H9 (cell line): Measurements from ENCODE around the gene ACSL6. TPM values are rescaled to one million over a fixed set of nuclear protein-coding genes. Genes with fewer than 3 reads are reported as not detected.

Experiments used
- DNase-seq: peaks from one replicate; pipeline ENCODE4 v3.0.0-alpha.2; 2017
- H2AFZ ChIP-seq: one replicate; pipeline ENCODE4 v1.6.1; 2013; ENCODE audit warnings: mild to moderate bottlenecking, low read length, control low read depth, moderate library complexity
- H2AK5ac ChIP-seq: 2 replicates; pipeline ENCODE4 v1.6.1; 2013; ENCODE audit warnings: low read length, control low read depth, mixed read lengths; ENCODE audit not compliant: insufficient read length
- H2BK120ac ChIP-seq: one replicate; pipeline ENCODE4 v1.6.1; 2013; ENCODE audit warnings: low read depth, mild to moderate bottlenecking, low read length, control low read depth, inconsistent platforms; ENCODE audit not compliant: poor library complexity, severe bottlenecking
- H2BK12ac ChIP-seq: 2 replicates; pipeline ENCODE4 v1.6.1; 2013; ENCODE audit warnings: low read length, control low read depth, mixed read lengths, low read depth; ENCODE audit not compliant: insufficient read length
- H2BK15ac ChIP-seq: 2 replicates; pipeline ENCODE4 v1.6.1; 2013; ENCODE audit warnings: low read depth, low read length, control low read depth
- H2BK20ac ChIP-seq: one replicate; pipeline ENCODE4 v1.6.1; 2013; ENCODE audit warnings: low read depth, mild to moderate bottlenecking, low read length, control low read depth, inconsistent platforms; ENCODE audit not compliant: poor library complexity, severe bottlenecking
- H2BK5ac ChIP-seq: 2 replicates; pipeline ENCODE4 v1.6.1; 2013; ENCODE audit warnings: low read length, control low read depth, mixed read lengths; ENCODE audit not compliant: insufficient read length
- H3K14ac ChIP-seq: 2 replicates; pipeline ENCODE4 v1.6.1; 2013; ENCODE audit warnings: low read length, control low read depth; ENCODE audit not compliant: insufficient read depth
- H3K18ac ChIP-seq: 2 replicates; pipeline ENCODE4 v1.6.1; 2013; ENCODE audit warnings: low read depth, mild to moderate bottlenecking, mixed read lengths, low read length, control low read depth; ENCODE audit not compliant: insufficient read length
- H3K23ac ChIP-seq: 2 replicates; pipeline ENCODE4 v1.6.1; 2013; ENCODE audit warnings: low read length, control low read depth, mixed read lengths, low read depth; ENCODE audit not compliant: insufficient read length
- H3K23me2 ChIP-seq: 2 replicates; pipeline ENCODE4 v1.6.1; 2013; ENCODE audit warnings: low read depth, mild to moderate bottlenecking, mixed read lengths, low read length, control low read depth; ENCODE audit not compliant: insufficient read length, poor library complexity, severe bottlenecking
- H3K27ac ChIP-seq: 2 replicates; pipeline ENCODE4 v1.5.1; 2013; ENCODE audit warnings: low read length, control low read depth, mixed read lengths, low read depth; ENCODE audit not compliant: insufficient read length
- H3K27me3 ChIP-seq: 2 replicates; pipeline ENCODE4 v1.6.1; 2013; ENCODE audit warnings: low read length, control low read depth, inconsistent platforms; ENCODE audit not compliant: insufficient read depth
- H3K4ac ChIP-seq: 2 replicates; pipeline ENCODE4 v1.6.1; 2013; ENCODE audit warnings: low read depth, mild to moderate bottlenecking, control low read depth, inconsistent platforms, low read length, moderate library complexity
- H3K4me1 ChIP-seq: 2 replicates; pipeline ENCODE4 v1.6.1; 2013; ENCODE audit warnings: low read length, control low read depth, inconsistent platforms; ENCODE audit not compliant: insufficient read depth
- H3K4me2 ChIP-seq: 2 replicates; pipeline ENCODE4 v1.6.1; 2013; ENCODE audit warnings: low read length, control low read depth, mixed read lengths; ENCODE audit not compliant: insufficient read length, insufficient read depth
- H3K56ac ChIP-seq: 2 replicates; pipeline ENCODE4 v1.6.1; 2013; ENCODE audit warnings: low read depth, mild to moderate bottlenecking, mixed read lengths, low read length, control low read depth; ENCODE audit not compliant: insufficient read length
- H3K79me1 ChIP-seq: 2 replicates; pipeline ENCODE4 v1.6.1; 2013; ENCODE audit warnings: low read depth, mild to moderate bottlenecking, moderate library complexity, low read length, control low read depth, inconsistent platforms; ENCODE audit not compliant: insufficient read depth, poor library complexity, severe bottlenecking
- H3K79me2 ChIP-seq: 2 replicates; pipeline ENCODE4 v1.6.1; 2013; ENCODE audit warnings: low read length, control low read depth, inconsistent platforms; ENCODE audit not compliant: insufficient read depth
- H3K9ac ChIP-seq: 2 replicates; pipeline ENCODE4 v1.6.1; 2013; ENCODE audit warnings: low read length, control low read depth, mixed read lengths; ENCODE audit not compliant: insufficient read length; ENCODE audit errors: extremely low read depth
- H3K9me3 ChIP-seq: one replicate; pipeline ENCODE4 v1.6.1; 2013; ENCODE audit warnings: low read depth, low read length, inconsistent platforms; ENCODE audit not compliant: control insufficient read depth
- H3T11ph ChIP-seq: one replicate; pipeline ENCODE4 v1.6.1; 2013; ENCODE audit warnings: mild to moderate bottlenecking, low read length, control low read depth, inconsistent platforms
- H4K20me1 ChIP-seq: one replicate; pipeline ENCODE4 v1.6.1; 2013; ENCODE audit not compliant: control insufficient read depth, insufficient read length, insufficient read depth
- H4K5ac ChIP-seq: 2 replicates; pipeline ENCODE4 v1.6.1; 2013; ENCODE audit warnings: low read depth, mild to moderate bottlenecking, mixed read lengths, low read length, control low read depth; ENCODE audit not compliant: insufficient read length
- H4K8ac ChIP-seq: replicated peaks from 2 replicates; pipeline ENCODE4 v1.6.1; 2013; ENCODE audit warnings: low read length, control low read depth, mixed read lengths, low read depth; ENCODE audit not compliant: insufficient read length
- H4K91ac ChIP-seq: 2 replicates; pipeline ENCODE4 v1.6.1; 2013; ENCODE audit warnings: low read depth, mild to moderate bottlenecking, moderate library complexity, mixed read lengths, low read length, control low read depth; ENCODE audit not compliant: insufficient read length
- H3K27ac Mint-ChIP-seq, 3 experiments: 2 replicates in 2 of 3; 3 replicates in 1 of 3; pipeline ENCODE4 v1.8.0; 2020 to 2021; ENCODE audit warnings: mixed read lengths in 3 of 3, mild to moderate bottlenecking in 1 of 3, moderate library complexity in 1 of 3
- H3K27me3 Mint-ChIP-seq: 2 replicates; pipeline ENCODE4 v1.8.0; 2021; ENCODE audit warnings: low read depth, mild to moderate bottlenecking, moderate library complexity, mixed read lengths
- H3K36me3 Mint-ChIP-seq, 3 experiments: 2 replicates in 2 of 3; 3 replicates in 1 of 3; pipeline ENCODE4 v1.8.0; 2020 to 2021; ENCODE audit warnings: low read depth in 3 of 3, mixed read lengths in 3 of 3; ENCODE audit not compliant: insufficient read depth in 1 of 3
- H3K4me1 Mint-ChIP-seq, 2 experiments: 2 replicates each; pipeline ENCODE4 v1.8.0; 2020; ENCODE audit warnings: mixed read lengths in 2 of 2
- H3K4me3 Mint-ChIP-seq, 2 experiments: 2 replicates in 1 of 2; 3 replicates in 1 of 2; pipeline ENCODE4 v1.8.0; 2020 to 2021; ENCODE audit warnings: mild to moderate bottlenecking in 2 of 2, mixed read lengths in 2 of 2, moderate library complexity in 1 of 2
- H3K9me3 Mint-ChIP-seq, 2 experiments: 2 replicates in 1 of 2; 3 replicates in 1 of 2; pipeline ENCODE4 v1.8.0; 2020; ENCODE audit warnings: mild to moderate bottlenecking in 2 of 2, mixed read lengths in 2 of 2, moderate library complexity in 1 of 2
- CTCF ChIP-seq: fragments of 200-600 bp; sonication (generic); conservative IDR thresholded peaks from 3 replicates; pipeline ENCODE4 v1.8.0; 2021; ENCODE audit warnings: antibody characterized with exemption, mild to moderate bottlenecking
- WGBS: extraction: QIAGEN DNeasy Blood & Tissue Kit; methylation state at CpG from one replicate; pipeline ENCODE4 v1.1.7; 2013; ENCODE audit warnings: missing lambda C conversion rate, low lambda C conversion rate, mixed read lengths; ENCODE audit not compliant: insufficient read length; ENCODE audit errors: extremely low coverage; 5-methylcytosine and 5-hydroxymethylcytosine counted together
- total RNA-seq: library from RNA; stranded (reverse); gene quantifications from 2 replicates; pipeline ENCODE4 v1.2.1, GENCODE V29; 2021

Gene ACSL6
- total RNA-seq, 1 experiment from 2014 or later = 1.6 TPM

GRCh38 chr5:131966551-131966950 is 44.9 kb downstream of the ACSL6 start:
- H4K91ac ChIP-seq = no peak overlapping the region
- Mint-ChIP-seq H3K4me1 (peaks cover 2 to 5% of the 10 kb centered on the region in 2 experiments), H3K36me3 (no peaks in the 10 kb centered on the region), H3K27ac (no peak overlapping the region), H3K4me3 (no peak overlapping the region), H3K9me3 (no peaks in the 10 kb centered on the region), H3K27me3 (no peaks in the 10 kb centered on the region)
- H3K23ac ChIP-seq = no peak overlapping the region
- H3K4me1 ChIP-seq = 0 out of 2 replicates have a peak, but pooled peaks cover 1% of the 10 kb centered on the region
- no peaks in the 10 kb centered on the region for H3K9me3 ChIP-seq
- no peak overlapping the region for H3K56ac ChIP-seq
- H4K20me1 ChIP-seq = no peaks in the 10 kb centered on the region
- H3K27me3 ChIP-seq = no peaks in the 10 kb centered on the region
- WGBS = no CpG with 5 or more reads among the region's 1 CpG
- H3K18ac ChIP-seq = no peak overlapping the region
- H2BK12ac ChIP-seq = no peak overlapping the region
- H2BK120ac ChIP-seq = no peak overlapping the region
- H3K4me2 ChIP-seq = no peak overlapping the region
- no peak overlapping the region for H2AFZ ChIP-seq
- no peak overlapping the region for H4K8ac ChIP-seq
- TF ChIP-seq CTCF = no peak
- H3K23me2 ChIP-seq = no peaks in the 10 kb centered on the region
- H3K9ac ChIP-seq = no peak overlapping the region
- no peaks in the 10 kb centered on the region for H3K79me2 ChIP-seq
- no peak overlapping the region for H3K14ac ChIP-seq
- DNase-seq = no peak
- H2BK20ac ChIP-seq = no peak overlapping the region
- H3K4ac ChIP-seq = no peak overlapping the region
- no peak overlapping the region for H4K5ac ChIP-seq
- no peak overlapping the region for H2BK5ac ChIP-seq
- H3K27ac ChIP-seq = no peak overlapping the region
- H3T11ph ChIP-seq = no peak overlapping the region
- no peak overlapping the region for H2AK5ac ChIP-seq
- no peaks in the 10 kb centered on the region for H3K79me1 ChIP-seq
- no peak overlapping the region for H2BK15ac ChIP-seq
